Psoas muscle (tissue), 8 donors: ENCODE measurements around the gene IP6K1. TPM values are rescaled to one million over a fixed set of nuclear protein-coding genes. Genes with fewer than 3 reads are reported as not detected.
"Not testable (repeated sequence)": the region's sequence is repeated elsewhere in the genome, so short reads cannot be mapped to it uniquely, and the experiment has no call there.

ENCODE experiments used
- ATAC-seq, 4 donors: fragments of 200-7000 bp; cut with Tn5 transposase; one replicate each; pipeline ENCODE4 v1.9.1; 2020; ENCODE audit warnings: moderate library complexity in 3 of 4, mild to moderate bottlenecking in 2 of 4
- DNase-seq, 2 donors: peaks; one replicate each; pipeline ENCODE4 v3.0.0-alpha.2; 2020
- H3K27ac ChIP-seq: fragments of 200-600 bp; one replicate; pipeline ENCODE4 v1.8.0; 2022
- H3K27me3 ChIP-seq, 3 donors: fragments of 200-600 bp in 1 of 3; one replicate each; pipeline versions ENCODE4 v1.6.1 to v1.8.0; 2013 to 2022; ENCODE audit warnings: low read length in 2 of 3, mild to moderate bottlenecking in 2 of 3, moderate library complexity in 1 of 3; ENCODE audit not compliant: insufficient read depth in 3 of 3
- H3K36me3 ChIP-seq, 2 donors: fragments of 200-600 bp in 1 of 2; one replicate each; pipeline versions ENCODE4 v1.6.1 to v1.8.0; 2013 to 2022; ENCODE audit warnings: low read depth in 1 of 2, mild to moderate bottlenecking in 1 of 2, moderate library complexity in 1 of 2; ENCODE audit not compliant: insufficient read depth in 1 of 2
- H3K4me1 ChIP-seq: fragments of 200-600 bp; one replicate; pipeline ENCODE4 v1.8.0; 2022
- H3K4me3 ChIP-seq: fragments of 200-600 bp; one replicate; pipeline ENCODE4 v1.8.0; 2022; ENCODE audit warnings: mild to moderate bottlenecking
- H3K9me3 ChIP-seq: fragments of 200-600 bp; one replicate; pipeline ENCODE4 v1.8.0; 2022
- WGBS, 3 donors: extraction: QIAGEN DNeasy Blood & Tissue Kit; methylation state at CpG; one replicate each; pipeline versions ENCODE4 v1.1.6 to v1.1.7; 2013; 5-methylcytosine and 5-hydroxymethylcytosine counted together
- intact Hi-C, 2 donors: fragments of 100-400 bp; cut with DNase I; formaldehyde crosslinking; loops; one replicate each; pipeline versions ENCODE4 v1.11.0 to v1.14.2; 2022
- polyA plus RNA-seq, 3 donors: library from polyadenylated mRNA; stranded (reverse); fragments of 200-250 nt; gene quantifications; one replicate each; pipeline ENCODE4 v1.2.3, GENCODE V29; 2013
- total RNA-seq, 4 donors: library from RNA; stranded (reverse); fragmentation: NEBNext Ultra II Directional in 2 of 4; extraction: Animal tissue kit (Norgen Biotek cat#: 25700) in 2 of 4; gene quantifications; one replicate each; pipeline versions ENCODE4 v1.2.1 to v1.2.4, GENCODE V29; 2021 to 2023
- TF ChIP-seq, protein P1 (sequence below): fragments of 200-600 bp; IDR thresholded peaks from one replicate; pipeline ENCODE4 v1.8.0; 2022; ENCODE audit warnings: antibody characterized with exemption
- donor health status: healthy with polysubstance abuse.
- donor health status: DM: no; HTN: no; CAD: no; lungs with moderate emphysema.
- donor health status: Bipolar disorder and iron deficiency.
- donor health status: healthy.
- donor health status: DM: yes; HTN: yes; CAD: no.
- donor health status: DM: no; HTN: no; CAD: no.
- donor health status: DM: no; HTN: no; CAD: no.
- donor health status: DM: yes; HTN: yes; CAD: no.

IP6K1 gene
- total and polyA plus RNA-seq, 7 donors: 9.1 to 16.1 (median 12.3) TPM

DNA sequence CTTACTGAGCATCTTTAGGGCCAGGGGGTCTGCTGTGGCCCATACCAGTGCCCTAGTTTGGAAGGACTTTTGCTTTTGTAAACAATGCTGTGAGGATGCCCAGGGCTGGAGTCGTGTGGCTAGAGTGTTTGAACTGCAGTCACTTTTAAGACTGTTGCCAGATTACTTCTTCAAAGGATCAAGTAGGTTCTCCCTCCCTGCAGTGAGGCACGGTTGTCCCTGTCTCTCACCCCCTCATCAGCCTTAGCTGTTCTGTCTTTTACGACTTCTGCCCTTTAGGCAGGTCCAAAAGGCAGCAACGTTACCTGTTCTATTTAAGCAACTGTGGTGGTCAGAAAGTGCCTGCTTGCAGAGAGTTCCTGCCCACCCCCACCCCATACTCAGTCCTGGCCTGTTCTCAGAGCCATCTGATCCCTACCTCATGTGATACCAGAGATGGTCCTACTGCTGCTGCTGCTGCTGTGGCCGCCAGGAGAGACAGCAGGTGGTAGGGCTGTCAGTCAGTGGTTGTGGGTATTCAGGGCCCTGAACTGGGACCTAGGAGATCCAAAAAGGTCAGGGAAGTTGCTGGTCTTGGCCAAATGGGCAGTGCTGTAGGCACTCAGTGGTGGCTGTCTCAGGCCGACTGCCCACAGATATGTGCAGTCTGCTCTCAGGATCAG, 91.8 kb downstream of the IP6K1 start:
- 15 to 26% (median 17%) methylated on average over 6 of the region's 6 CpGs for WGBS, 3 donors
- peaks cover 45% of the 10 kb centered on the region for H3K4me1 ChIP-seq
- peak overlapping the region; percentile 9 for H3K4me3 ChIP-seq
- intact Hi-C loops, H3K9me3 ChIP-seq, H3K27me3 ChIP-seq: not testable (repeated sequence)
- peaks cover 0 to 34% of the 10 kb centered on the region in 2 donors for H3K36me3 ChIP-seq
- ATAC-seq (peak; percentile 88 to 92 (median 92)), DNase-seq (peak; percentile 59 to 88)
- TF ChIP-seq, protein P1, sequence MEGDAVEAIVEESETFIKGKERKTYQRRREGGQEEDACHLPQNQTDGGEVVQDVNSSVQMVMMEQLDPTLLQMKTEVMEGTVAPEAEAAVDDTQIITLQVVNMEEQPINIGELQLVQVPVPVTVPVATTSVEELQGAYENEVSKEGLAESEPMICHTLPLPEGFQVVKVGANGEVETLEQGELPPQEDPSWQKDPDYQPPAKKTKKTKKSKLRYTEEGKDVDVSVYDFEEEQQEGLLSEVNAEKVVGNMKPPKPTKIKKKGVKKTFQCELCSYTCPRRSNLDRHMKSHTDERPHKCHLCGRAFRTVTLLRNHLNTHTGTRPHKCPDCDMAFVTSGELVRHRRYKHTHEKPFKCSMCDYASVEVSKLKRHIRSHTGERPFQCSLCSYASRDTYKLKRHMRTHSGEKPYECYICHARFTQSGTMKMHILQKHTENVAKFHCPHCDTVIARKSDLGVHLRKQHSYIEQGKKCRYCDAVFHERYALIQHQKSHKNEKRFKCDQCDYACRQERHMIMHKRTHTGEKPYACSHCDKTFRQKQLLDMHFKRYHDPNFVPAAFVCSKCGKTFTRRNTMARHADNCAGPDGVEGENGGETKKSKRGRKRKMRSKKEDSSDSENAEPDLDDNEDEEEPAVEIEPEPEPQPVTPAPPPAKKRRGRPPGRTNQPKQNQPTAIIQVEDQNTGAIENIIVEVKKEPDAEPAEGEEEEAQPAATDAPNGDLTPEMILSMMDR: peak; percentile 17
- peak overlapping the region; percentile 94 for H3K27ac ChIP-seq

DNA sequence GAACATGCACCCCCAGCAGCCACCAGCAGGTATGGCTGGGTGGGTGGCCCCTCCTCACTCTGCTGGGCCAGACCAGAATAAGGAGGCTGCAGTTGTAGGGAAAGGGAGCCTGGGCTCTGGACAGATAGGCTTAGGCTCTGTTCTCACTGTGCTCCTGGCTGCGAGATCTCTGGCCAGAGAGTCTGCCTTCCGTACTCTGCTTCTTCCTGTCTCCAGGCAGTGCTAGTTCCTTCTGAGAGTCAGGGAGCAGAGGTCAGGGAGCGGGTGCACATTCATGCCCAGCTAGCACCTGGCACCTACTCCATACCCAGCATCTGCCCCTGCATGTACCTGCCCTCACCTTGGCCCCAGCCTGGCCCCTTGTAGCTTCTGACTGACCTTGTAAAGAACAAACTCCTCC, 94.9 kb downstream of the IP6K1 start:
- H3K36me3 ChIP-seq, intact Hi-C loops, H3K27me3 ChIP-seq, ATAC-seq, DNase-seq, H3K9me3 ChIP-seq: not testable (repeated sequence)
- peak overlapping the region; percentile 98 for H3K4me3 ChIP-seq
- H3K27ac ChIP-seq: peak overlapping the region; percentile 9
- WGBS, 3 donors: 70 to 83% (median 75%) methylated on average over 3 of the region's 3 CpGs
- peaks cover 57% of the 10 kb centered on the region for H3K4me1 ChIP-seq

DNA sequence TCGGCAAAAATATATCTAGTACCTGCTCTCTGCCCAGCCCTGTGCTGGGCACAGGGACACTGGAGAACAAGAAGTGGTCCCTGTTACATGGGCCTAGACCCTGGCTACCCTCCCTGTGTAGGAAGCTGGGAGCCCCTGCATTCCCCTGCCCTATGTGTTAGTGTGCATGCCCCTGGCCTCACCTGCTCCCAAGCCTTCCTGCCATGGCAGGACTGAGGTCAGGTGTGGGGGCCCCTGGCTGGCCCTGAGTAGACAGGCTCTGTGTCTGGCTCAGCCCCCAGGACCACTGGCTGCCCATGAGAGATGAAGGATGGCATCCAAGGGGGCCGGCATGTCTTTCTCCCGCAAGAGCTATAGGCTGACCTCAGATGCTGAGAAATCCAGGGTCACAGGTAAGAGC, 95.5 kb downstream of the IP6K1 start:
- ATAC-seq, intact Hi-C loops: not testable (repeated sequence)

DNA sequence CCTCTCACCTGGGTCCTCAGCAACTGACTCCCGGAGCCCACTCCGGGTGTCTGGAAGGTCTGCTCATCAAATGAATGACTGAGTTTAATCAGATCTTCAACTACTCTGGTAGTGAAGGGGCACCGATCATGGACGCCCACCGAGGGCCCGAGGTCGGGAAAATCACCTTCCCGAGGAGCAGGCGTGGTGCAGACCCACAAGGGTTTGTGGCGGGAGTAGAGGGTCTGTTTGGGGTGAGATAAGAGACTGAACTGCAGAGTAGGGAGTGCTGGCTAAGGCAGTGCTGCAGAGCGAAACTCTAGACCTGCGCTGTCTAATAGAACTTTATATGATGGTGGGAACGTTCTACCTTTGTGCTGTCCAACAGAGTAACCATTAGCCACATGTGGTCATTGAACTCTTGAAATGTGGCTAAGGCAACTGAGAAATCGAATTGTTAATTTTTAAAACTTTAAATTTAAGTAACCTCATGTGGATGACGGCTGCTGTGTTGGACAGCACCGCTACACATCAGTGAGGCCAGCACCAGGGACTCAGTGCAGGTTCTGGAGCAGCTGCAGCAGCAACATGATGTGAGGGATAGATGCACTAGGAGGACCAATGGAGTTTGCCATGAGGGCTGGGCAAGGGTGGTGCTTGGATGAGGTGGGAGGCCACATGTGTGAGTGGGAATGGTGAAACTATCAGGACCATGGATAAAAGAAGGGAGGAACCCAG, 96.3 kb downstream of the IP6K1 start:
- DNase-seq, ATAC-seq, H3K9me3 ChIP-seq, intact Hi-C loops, H3K27me3 ChIP-seq, H3K36me3 ChIP-seq: not testable (repeated sequence)
- peak overlapping the region; percentile 98 for H3K4me3 ChIP-seq
- peak overlapping the region; percentile 96 for H3K27ac ChIP-seq
- 4 to 6% (median 5%) methylated on average over 16 of the region's 16 CpGs for WGBS, 3 donors
- H3K4me1 ChIP-seq: peaks cover 52% of the 10 kb centered on the region

More for the DNA sequence above, 95.5 kb downstream of the IP6K1 start:
- not testable (repeated sequence) for H3K27me3 ChIP-seq, DNase-seq, H3K36me3 ChIP-seq, H3K9me3 ChIP-seq
- Histone ChIP-seq H3K27ac (peak overlapping the region; percentile 53), H3K4me1 (peaks cover 57% of the 10 kb centered on the region), H3K4me3 (peak overlapping the region; percentile 98)
- WGBS, 3 donors: 70 to 96% (median 73%) methylated on average over 3 of the region's 3 CpGs

DNA sequence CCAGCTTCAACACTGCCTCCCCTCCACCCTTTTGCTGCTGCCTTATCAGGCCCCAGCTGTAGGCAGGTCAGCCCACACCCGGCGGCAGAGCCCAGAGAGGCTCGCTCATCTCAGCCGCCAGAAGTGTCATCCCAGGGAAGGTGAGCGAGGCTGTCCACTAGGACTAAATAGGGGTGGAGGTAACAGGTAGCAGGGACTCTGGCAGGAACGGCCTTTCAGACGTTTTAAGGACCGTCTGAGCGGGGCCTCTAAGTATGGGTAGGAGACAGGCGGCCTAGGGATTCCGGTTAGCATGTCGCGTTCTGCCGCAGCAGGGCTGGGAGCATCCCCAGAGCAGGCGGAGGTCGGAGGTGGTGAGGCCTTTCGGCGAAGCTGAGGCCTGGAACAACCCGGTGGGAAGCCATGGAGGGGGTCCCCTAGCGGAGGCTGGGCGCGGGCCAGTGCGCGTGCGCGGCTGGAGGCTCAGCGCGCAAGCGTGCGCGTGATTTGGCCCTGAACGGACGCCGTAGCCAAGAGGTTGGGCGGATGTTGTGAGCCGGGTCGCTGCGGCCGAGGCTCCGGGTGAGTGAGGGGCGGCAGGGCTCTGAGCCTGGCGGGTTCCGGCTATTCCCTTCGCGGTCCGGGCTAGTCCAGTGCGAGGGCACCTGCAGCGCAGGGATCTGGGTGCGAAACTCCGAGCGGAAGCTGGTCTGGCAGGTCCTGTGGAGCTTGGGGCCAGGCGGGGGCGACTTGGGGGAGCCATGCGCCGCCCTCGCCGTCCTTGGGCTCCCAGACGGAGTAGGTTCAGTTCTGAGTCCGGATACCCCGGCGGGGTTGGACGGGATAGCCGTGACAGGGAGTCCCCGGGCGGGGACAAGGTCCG, 97.1 kb downstream of the IP6K1 start, which contains the start of the genes MST1 and RNF123:
MST1 (minus strand) TSS at position 429 of the 862 bp plus-strand sequence. CDS start 783 bp downstream, outside the sequence.
RNF123 (plus strand) TSS at position 512 of the 862 bp plus-strand sequence. CDS start 1,609 bp downstream, outside the sequence.
- DNase-seq (peak; percentile 93 to 97), ATAC-seq (peak; percentile 82 to 89 (median 84))
- WGBS, 3 donors: 3 to 6% (median 3%) methylated on average over 44 to 66 of the region's 66 CpGs
- Histone ChIP-seq H3K36me3 (peaks cover 0 to 12% of the 10 kb centered on the region in 2 donors), H3K4me1 (peaks cover 48% of the 10 kb centered on the region), H3K27me3 (no peaks in the 10 kb centered on the region), H3K27ac (peak within 1 kb of the TSS; percentile 96), H3K4me3 (peak within 1 kb of the TSS; percentile 98), H3K9me3 (no peaks in the 10 kb centered on the region)
- TF ChIP-seq, protein P1: peak; percentile 37
- intact Hi-C loops: no loop called here

DNA sequence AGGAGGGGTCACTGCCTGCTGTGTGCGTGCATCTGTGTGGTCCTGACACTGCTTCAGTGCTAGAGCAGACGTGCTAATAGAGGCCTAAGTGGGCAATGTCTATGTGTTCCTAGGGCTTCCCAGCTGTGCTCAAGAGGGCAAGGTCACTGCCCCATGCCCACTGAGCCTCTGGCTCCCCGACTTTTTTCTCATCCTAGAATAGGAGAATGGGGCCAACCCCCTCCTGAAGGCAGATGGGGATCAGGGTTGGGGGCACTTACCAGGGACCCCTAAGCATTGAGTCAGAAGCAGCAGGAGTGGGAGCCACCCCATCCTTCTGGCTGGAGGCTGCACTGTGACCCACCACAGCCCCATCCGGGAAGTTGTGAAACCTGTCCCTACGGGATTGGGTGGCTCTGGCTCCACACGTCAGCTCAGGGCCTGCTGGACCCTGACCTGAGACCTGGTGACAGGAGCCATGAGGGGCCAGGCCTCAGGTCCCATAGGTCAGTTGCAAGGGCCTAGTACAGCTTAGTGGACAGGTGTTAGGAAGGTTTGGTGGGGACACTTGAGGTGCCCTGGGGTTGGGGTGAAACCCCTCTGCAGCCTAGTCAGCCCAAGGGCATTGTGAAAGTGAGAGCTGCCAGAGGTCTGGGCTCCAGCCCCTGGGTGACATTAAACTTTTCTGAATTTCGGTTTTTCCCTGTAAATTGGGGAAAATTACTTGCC, 97.8 kb downstream of the IP6K1 start:
- DNase-seq, H3K27me3 ChIP-seq, H3K9me3 ChIP-seq, intact Hi-C loops: not testable (repeated sequence)
- ATAC-seq: peak; percentile 10 to 26 (median 16)
- Histone ChIP-seq H3K4me3 (peak overlapping the region; percentile 98), H3K4me1 (peaks cover 40% of the 10 kb centered on the region), H3K36me3 (peaks cover 0 to 18% of the 10 kb centered on the region in 2 donors), H3K27ac (peak overlapping the region; percentile 96)
- WGBS, 3 donors: 51 to 73% (median 72%) methylated on average over 7 of the region's 7 CpGs

DNA sequence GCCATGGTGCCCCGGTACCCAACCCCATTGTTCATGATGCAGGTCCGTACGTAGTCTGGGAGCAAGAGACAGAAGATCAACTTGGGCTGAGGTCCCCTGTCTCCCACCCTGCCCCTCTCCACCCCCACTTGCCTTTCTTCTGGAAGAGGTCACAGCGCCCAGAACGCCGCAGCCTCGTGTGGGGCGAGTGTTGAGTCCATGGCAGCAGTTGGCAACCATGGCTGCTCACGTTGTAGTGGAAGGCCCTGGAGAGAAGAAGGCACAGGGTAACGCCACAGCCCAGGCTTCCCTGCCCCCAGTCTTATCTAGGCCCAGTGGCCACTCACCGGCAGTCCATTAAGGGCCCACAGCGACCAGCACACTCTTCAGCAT, 98.9 kb downstream of the IP6K1 start:
- H3K27me3 ChIP-seq, H3K4me3 ChIP-seq, intact Hi-C loops, H3K9me3 ChIP-seq, ATAC-seq, H3K27ac ChIP-seq, DNase-seq: not testable (repeated sequence)
- 69 to 83% (median 73%) methylated on average over 12 of the region's 12 CpGs for WGBS, 3 donors
- H3K4me1 ChIP-seq: peaks cover 30% of the 10 kb centered on the region
- peaks cover 0 to 29% of the 10 kb centered on the region in 2 donors for H3K36me3 ChIP-seq

DNA sequence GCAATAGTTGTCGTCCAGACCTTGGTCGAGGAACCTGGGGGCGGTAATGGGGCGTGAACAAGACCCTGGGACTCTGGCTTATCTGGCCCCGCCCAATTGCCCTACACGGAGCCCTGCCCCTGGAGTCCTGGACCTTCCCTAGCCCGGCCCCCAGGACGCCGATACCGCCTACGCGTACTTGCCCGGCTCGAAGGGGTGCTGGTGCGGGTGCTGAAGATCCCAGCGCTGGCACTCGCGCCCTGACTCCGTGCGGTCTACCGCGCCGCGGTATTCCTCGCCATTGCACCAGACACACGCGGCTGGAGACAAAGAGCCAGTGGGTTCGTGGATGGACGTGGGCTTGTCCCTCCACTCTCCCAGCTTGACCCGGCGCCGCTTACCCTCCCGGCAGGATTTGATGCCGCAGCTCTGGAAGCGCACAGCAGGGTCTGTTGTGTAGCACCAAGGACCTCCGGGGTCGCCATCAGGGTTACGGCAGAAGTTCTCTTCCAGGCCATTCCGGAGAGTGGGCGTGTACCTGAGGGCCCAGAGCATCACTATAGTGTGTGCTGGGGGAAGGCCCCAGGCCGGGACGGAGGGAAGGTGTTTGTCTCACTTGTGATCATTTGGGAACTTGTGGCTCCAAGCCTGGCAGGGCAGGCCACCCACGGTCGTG, 99.4 kb downstream of the IP6K1 start:
- H3K9me3 ChIP-seq, H3K27ac ChIP-seq, H3K27me3 ChIP-seq, intact Hi-C loops: not testable (repeated sequence)
- Histone ChIP-seq H3K4me3 (peak overlapping the region; percentile 52), H3K36me3 (peaks cover 3 to 33% of the 10 kb centered on the region in 2 donors), H3K4me1 (peaks cover 25% of the 10 kb centered on the region)
- 12 to 15% (median 12%) methylated on average over 36 to 44 of the region's 44 CpGs for WGBS, 3 donors
- ATAC-seq (peak; percentile 23 to 43 (median 32)), DNase-seq (peak in 1 of 2 donors; percentile 57)
